Measurements from ENCODE around the gene ATP5F1B.
"Not testable (repeated sequence)": the region's sequence is repeated elsewhere in the genome, so short reads cannot be mapped to it uniquely, and the experiment has no call there.

The ATP5F1B gene

DNA sequence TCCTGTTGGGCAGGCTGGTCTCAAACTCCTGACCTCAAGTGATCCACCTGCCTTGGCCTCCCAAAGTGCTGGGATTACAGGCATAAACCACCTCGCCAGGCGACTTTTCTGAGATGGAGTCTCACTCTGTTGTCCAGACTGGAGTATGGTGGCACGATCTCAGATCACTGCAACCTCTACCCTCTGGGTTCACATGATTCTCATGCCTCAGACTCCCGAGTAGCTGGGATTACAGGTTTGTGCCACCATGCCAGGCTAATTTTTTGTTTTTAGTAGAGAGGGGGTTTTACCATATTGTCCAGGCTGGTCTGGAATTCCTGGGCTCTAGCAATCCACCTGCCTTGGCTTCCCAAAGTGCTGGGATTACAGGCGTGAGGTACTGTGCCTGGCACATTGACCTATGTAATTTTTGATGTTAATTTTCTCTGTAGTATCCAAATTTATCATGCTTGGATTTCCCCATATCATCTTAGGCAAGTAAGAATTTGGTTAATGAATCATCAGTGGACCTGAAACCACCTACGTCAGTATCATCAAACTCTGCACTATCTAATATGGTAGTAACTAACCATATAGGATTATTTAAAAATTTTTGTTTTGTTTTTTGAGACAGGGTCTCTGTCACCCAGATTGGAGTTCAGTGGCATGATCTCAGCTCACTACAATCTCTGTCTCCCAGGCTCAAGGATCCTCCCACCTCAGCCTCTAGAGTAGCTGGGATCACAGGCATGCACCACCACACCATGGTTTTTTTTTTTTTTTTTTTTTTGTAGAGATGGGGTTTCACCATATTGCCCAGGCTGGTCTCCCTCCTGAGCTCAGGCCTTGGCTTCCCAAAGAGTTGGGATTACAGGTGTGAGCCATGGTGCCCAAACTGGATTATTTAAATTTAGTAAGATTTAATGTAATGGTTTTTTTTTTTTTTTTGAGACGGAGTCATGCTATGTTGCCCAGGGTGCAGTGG is 11.9 kb upstream of the ATP5F1B start:
- CTCF ChIA-PET: interaction anchor here (0.6 kb wide), 1 partner anchor 9 kb away, joined by 4 read pairs; no protein-coding TSS in a partner anchor
- TF ChIP-seq, protein P1, sequence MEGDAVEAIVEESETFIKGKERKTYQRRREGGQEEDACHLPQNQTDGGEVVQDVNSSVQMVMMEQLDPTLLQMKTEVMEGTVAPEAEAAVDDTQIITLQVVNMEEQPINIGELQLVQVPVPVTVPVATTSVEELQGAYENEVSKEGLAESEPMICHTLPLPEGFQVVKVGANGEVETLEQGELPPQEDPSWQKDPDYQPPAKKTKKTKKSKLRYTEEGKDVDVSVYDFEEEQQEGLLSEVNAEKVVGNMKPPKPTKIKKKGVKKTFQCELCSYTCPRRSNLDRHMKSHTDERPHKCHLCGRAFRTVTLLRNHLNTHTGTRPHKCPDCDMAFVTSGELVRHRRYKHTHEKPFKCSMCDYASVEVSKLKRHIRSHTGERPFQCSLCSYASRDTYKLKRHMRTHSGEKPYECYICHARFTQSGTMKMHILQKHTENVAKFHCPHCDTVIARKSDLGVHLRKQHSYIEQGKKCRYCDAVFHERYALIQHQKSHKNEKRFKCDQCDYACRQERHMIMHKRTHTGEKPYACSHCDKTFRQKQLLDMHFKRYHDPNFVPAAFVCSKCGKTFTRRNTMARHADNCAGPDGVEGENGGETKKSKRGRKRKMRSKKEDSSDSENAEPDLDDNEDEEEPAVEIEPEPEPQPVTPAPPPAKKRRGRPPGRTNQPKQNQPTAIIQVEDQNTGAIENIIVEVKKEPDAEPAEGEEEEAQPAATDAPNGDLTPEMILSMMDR (conservative IDR thresholded peaks at IDR 0.05; ENCODE audit: low read depth): no peak
- no peak for DNase-seq (ENCODE audit: low spot score)
- no peak overlapping the region; the same call in 1 of the 2 replicates for H3K27ac ChIP-seq
- POLR2A ChIA-PET (ENCODE audit: low non-redundant PET): no interaction called here

DNA sequence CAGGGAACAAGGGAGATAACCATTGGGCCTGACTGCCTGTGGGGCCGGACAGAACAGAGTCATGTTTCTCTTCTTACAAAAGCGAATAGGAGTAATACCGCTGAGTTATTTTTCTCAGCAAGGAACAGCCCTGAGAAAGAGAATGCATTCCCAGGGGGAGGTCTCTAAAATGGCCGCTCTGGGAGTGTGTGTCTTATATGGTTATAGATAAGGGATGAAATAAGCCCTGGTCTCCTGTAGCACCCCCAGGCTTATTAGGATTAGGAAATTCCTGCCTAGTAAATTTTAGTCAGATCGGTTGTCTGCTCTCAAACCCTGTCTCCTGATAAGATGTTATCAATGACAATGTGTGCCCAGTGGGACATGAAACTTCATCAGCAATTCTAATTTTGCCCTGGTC is 8.0 kb upstream of the ATP5F1B start:
- CTCF ChIA-PET; H3K27ac ChIP-seq; DNase-seq (ENCODE audit: low spot score); POLR2A ChIA-PET (ENCODE audit: low non-redundant PET): not testable (repeated sequence)

DNA sequence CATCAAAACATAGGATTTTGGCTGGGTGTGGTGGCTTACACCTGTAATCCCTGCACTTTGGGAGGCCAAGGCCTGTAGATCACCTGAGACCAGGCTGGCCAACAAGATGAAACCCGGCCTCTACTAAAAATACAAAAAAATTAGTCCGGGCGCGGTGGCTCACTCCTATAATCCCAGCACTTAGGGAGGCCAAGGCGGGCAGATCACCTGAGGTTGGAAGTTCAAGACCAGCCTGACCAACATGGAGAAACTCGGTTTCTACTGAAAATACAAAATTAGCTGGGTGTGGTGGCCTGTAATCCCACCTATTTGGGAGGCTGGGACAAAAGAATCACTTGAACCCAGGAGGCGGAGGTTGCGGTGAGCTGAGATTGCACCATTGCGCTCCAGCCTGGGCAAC is 2.2 kb upstream of the ATP5F1B start:
- POLR2A ChIA-PET (ENCODE audit: low non-redundant PET): interaction anchor here (0.8 kb wide), 1 partner anchor 103 kb away, joined by 4 read pairs; no protein-coding TSS in a partner anchor
- DNase-seq (ENCODE audit: low spot score); CTCF ChIA-PET: not testable (repeated sequence)

DNA sequence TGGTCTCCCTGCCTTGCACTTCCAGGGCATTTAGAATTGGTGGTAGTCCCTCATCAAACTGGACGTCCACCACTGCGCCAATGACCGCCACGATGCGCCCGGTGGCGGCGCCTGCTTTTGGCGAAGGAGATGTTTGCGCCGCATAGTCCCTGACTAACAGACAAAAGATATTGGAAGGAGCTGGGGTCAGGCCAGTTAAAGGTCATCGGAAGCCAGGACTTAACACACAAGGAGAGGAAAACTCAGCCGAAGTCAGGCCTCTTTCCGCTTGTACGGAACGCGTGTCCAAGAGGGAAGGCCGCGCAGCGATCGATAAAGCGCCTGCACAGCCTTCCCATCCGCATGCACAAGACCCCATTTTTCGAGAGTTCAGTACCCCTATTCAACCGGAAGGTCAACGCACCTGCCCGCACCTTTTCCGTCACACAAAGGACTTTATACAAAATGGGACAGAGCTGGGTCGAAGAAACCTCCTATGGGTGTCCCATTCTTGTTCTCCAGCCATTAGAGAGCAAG is 525 bp downstream of the ATP5F1B start:
- H3K27ac ChIP-seq: peak overlapping the region; percentile 88
- CTCF ChIA-PET: interaction anchor here (0.7 kb wide), 1 partner anchor 9 kb away, joined by 4 read pairs; no protein-coding TSS in a partner anchor
- POLR2A ChIA-PET (ENCODE audit: low non-redundant PET): interaction anchor here (0.6 to 0.9 kb wide), 2 partner anchors 8 to 14 kb away, joined by 3 to 8 read pairs; no protein-coding TSS in a partner anchor
- TF ChIP-seq, protein P1 (conservative IDR thresholded peaks at IDR 0.05; ENCODE audit: low read depth): no peak
- DNase-seq (ENCODE audit: low spot score): peak; percentile 3

More for the DNA sequence above, 2.2 kb upstream of the ATP5F1B start:
- H3K27ac ChIP-seq: not testable (repeated sequence)

DNA sequence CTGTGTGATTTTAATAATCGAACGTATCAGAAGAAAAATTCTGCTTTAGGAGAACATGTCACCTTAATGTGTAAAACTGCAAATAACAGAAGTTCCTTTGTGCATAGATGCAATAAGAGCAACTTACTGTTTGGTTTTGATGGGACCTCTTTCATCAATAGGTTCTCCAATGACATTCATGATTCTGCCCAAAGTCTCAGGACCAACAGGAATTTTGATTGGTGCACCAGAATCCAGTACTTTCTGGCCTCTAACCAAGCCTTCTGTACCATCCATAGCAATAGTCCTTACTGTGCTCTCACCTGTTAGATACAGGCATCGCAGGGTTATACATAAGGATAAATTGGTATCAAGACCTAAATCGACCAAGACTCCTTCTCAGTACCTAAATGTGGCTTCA is 1.1 kb downstream of the ATP5F1B start:
- DNase-seq (ENCODE audit: low spot score): no peak
- ChIA-PET POLR2A (ENCODE audit: low non-redundant PET) (no interaction called here), CTCF (no interaction called here)
- peak overlapping the region; percentile 88 for H3K27ac ChIP-seq
- TF ChIP-seq, protein P1 (conservative IDR thresholded peaks at IDR 0.05; ENCODE audit: low read depth): no peak

DNA sequence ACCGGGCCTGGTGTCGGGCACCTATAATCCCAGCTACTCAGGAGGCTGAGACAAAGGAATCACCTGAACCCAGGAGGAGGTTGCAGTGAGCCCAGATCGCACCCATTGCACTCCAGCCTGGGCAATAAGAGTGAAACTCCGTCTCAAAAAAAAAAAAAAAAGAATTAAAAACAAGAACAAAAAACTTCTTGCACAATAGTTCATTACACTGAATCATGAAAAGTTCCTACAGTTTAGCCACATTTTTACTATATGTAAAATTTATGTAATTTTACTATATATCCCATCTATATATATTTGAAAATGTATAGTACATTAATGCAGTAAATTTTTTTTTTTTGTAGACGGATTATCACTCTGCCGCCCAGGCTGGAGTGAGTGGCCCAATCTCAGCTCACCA is 4.6 kb downstream of the ATP5F1B start:
- TF ChIP-seq, protein P1 (conservative IDR thresholded peaks at IDR 0.05; ENCODE audit: low read depth): no peak
- peak overlapping the region; percentile 53 for H3K27ac ChIP-seq
- DNase-seq (ENCODE audit: low spot score): no peak
- POLR2A ChIA-PET (ENCODE audit: low non-redundant PET): no interaction called here
- CTCF ChIA-PET: interaction anchor here (0.9 kb wide), 1 partner anchor 11 kb away, joined by 3 read pairs; the partner anchor contains the start of gene BAZ2A

DNA sequence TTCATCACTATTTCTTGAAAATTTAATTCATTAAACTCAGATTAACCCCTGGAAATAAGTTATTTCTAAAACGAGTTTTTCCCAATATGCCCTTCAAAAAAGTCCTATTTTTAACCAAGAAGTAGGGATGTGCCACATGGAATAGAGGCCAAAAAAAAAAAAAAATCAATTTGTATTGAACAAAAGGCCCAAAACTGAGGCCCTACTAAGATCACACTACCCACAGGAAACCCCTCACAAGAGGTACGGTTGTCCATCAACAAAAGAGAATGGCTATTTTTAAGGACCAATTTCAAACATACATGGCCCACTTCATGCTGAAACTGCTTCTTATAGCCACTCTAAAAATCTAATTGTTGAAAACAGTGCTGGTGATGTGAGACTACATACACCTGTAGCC is 8.2 kb downstream of the ATP5F1B start:
- TF ChIP-seq, protein P1 (conservative IDR thresholded peaks at IDR 0.05; ENCODE audit: low read depth): no peak
- DNase-seq (ENCODE audit: low spot score): no peak
- ChIA-PET POLR2A (ENCODE audit: low non-redundant PET) (no interaction called here), CTCF (no interaction called here)
- no peak overlapping the region for H3K27ac ChIP-seq

Measured in RWPE1 (cell line).